H1 (cell line): ENCODE data around the gene B4GALNT1.

Experiments
- CHD1 ChIP-seq: IDR thresholded peaks from 2 replicates; pipeline ENCODE4 v1.6.1; 2012; ENCODE audit warnings: low read depth, low read length, improper control_type of control experiment
- POLR2A ChIP-seq, 2 experiments: IDR thresholded peaks; 1 replicate in 1 of 2; 2 replicates in 1 of 2; pipeline ENCODE4 v1.6.1; 2011; ENCODE audit warnings: low read depth in 2 of 2, low read length in 2 of 2, mild to moderate bottlenecking in 2 of 2; ENCODE audit errors: control extremely low read depth in 1 of 2
- TF ChIP-seq, protein P1 (sequence below), 3 experiments: IDR thresholded peaks; 1 replicate in 2 of 3; 2 replicates in 1 of 3; pipeline versions ENCODE4 v1.5.1 to v1.6.1; 2011; ENCODE audit warnings: low read length in 3 of 3, mild to moderate bottlenecking in 3 of 3, inconsistent platforms in 2 of 3, low read depth in 1 of 3, moderate library complexity in 1 of 3; ENCODE audit not compliant: insufficient read depth in 1 of 3; ENCODE audit errors: control extremely low read depth in 1 of 3

DNA sequence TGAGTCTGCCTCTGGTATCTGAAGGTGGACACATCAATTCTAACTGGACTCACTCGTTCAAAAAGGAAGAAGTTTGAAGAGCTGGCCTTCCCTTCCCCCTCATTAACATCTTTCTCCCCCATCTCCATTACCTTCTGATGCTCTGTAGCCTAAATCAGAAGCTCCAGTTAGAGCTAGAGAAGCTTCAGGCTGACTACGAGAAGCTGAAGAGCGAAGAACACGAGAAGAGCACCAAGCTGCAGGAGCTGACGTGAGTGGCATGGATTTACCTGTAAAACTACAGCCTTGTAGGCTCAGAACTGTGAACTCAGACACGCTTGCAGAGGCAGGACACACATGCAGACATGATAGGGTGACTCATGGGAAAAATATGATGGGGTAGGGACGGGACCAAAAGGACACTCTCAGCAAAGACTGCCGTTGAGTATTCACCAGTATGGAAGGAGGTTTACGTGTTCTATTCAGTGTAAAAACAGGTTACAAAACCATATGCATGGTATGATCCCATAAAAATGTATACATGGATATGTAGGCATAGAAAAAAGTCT lies 56.3 kb downstream of the B4GALNT1 start:
- TF ChIP-seq, protein P1, sequence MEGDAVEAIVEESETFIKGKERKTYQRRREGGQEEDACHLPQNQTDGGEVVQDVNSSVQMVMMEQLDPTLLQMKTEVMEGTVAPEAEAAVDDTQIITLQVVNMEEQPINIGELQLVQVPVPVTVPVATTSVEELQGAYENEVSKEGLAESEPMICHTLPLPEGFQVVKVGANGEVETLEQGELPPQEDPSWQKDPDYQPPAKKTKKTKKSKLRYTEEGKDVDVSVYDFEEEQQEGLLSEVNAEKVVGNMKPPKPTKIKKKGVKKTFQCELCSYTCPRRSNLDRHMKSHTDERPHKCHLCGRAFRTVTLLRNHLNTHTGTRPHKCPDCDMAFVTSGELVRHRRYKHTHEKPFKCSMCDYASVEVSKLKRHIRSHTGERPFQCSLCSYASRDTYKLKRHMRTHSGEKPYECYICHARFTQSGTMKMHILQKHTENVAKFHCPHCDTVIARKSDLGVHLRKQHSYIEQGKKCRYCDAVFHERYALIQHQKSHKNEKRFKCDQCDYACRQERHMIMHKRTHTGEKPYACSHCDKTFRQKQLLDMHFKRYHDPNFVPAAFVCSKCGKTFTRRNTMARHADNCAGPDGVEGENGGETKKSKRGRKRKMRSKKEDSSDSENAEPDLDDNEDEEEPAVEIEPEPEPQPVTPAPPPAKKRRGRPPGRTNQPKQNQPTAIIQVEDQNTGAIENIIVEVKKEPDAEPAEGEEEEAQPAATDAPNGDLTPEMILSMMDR (IDR thresholded peaks at IDR 0.05; ENCODE audit: control extremely low read depth in 1 of 3, insufficient read depth in 1 of 3, low read depth in 1 of 3, low read length in 3 of 3) = no peak
- TF ChIP-seq POLR2A (IDR thresholded peaks at IDR 0.05; ENCODE audit: control extremely low read depth in 1 of 2, low read depth in 2 of 2, low read length in 2 of 2) = no peak
- TF ChIP-seq CHD1 = no peak
